Fibroblast of pulmonary artery (primary cell): ENCODE measurements around the gene XCL2.

ENCODE experiments used
- DNase-seq: peaks from one replicate; pipeline ENCODE4 v3.0.0-alpha.2; 2010; ENCODE audit warnings: low read depth
- H3K4me3 ChIP-seq: replicated peaks from 2 replicates; pipeline ENCODE4 v1.5.1; 2011; ENCODE audit warnings: low read depth, mild to moderate bottlenecking, control low read depth, low read length, moderate library complexity
- CTCF ChIP-seq: IDR thresholded peaks from 2 replicates; pipeline ENCODE4 v1.5.1; 2011; ENCODE audit warnings: mild to moderate bottlenecking, control low read depth, low read length, inconsistent platforms; ENCODE audit errors: missing control alignments

The XCL2 gene

GRCh38 chr1:168520052-168520751, 23.6 kb downstream of the XCL2 start:
- DNase-seq = no peak
- H3K4me3 ChIP-seq = no peak overlapping the region
- TF ChIP-seq CTCF = no peak

- DNase-seq = no peak
- H3K4me3 ChIP-seq = no peak overlapping the region
- TF ChIP-seq CTCF = no peak
Measured at GRCh38 chr1:168518813-168519212, 25.0 kb downstream of the XCL2 start.

- DNase-seq = no peak
- H3K4me3 ChIP-seq = no peak overlapping the region
- TF ChIP-seq CTCF = no peak
Measured at GRCh38 chr1:168518201-168518689, 25.6 kb downstream of the XCL2 start.

- no peak overlapping the region for H3K4me3 ChIP-seq
- DNase-seq = no peak
- no peak for TF ChIP-seq CTCF
Measured at GRCh38 chr1:168514455-168514854, 29.3 kb downstream of the XCL2 start.

GRCh38 chr1:168513656-168514404, 30.0 kb downstream of the XCL2 start:
- H3K4me3 ChIP-seq = no peak overlapping the region
- TF ChIP-seq CTCF = no peak
- peak; percentile 57 for DNase-seq

GRCh38 chr1:168512864-168513595, 30.8 kb downstream of the XCL2 start:
- DNase-seq = no peak
- no peak overlapping the region for H3K4me3 ChIP-seq
- TF ChIP-seq CTCF = no peak
